ENCODE data around the gene CFC1B.
"Not testable (repeated sequence)": the region's sequence is repeated elsewhere in the genome, so short reads cannot be mapped to it uniquely, and the experiment has no call there.

CFC1B gene

GRCh38 chr2:130543785-130544528, 22.9 kb downstream of the CFC1B start:
- not testable (repeated sequence) for H3K79me2 ChIP-seq (ENCODE audit: low read length); H3K9me3 ChIP-seq (replicated peaks; ENCODE audit: insufficient read depth, low read length); H3K4me1 ChIP-seq (ENCODE audit: low read length); DNase-seq; H3K27ac ChIP-seq (ENCODE audit: low read length); H3K36me3 ChIP-seq (replicated peaks; ENCODE audit: insufficient read depth, low read length); H3K4me3 ChIP-seq (ENCODE audit: low read length); H3K9ac ChIP-seq (ENCODE audit: low read length); H3K9me2 ChIP-seq (replicated peaks; ENCODE audit: insufficient read depth, low read length); H3F3A ChIP-seq (ENCODE audit: insufficient read depth, low read length); H3K27me3 ChIP-seq (replicated peaks; ENCODE audit: insufficient read depth, low read length); H2AFZ ChIP-seq (ENCODE audit: low read length); H3K4me2 ChIP-seq (ENCODE audit: low read depth, low read length); H4K20me1 ChIP-seq (ENCODE audit: insufficient read depth, low read length)

GRCh38 chr2:130544978-130545377, 24.0 kb downstream of the CFC1B start:
- not testable (repeated sequence) for DNase-seq; H3K9me2 ChIP-seq (replicated peaks; ENCODE audit: insufficient read depth, low read length); H3K27ac ChIP-seq (ENCODE audit: low read length); H4K20me1 ChIP-seq (ENCODE audit: insufficient read depth, low read length); H3K9ac ChIP-seq (ENCODE audit: low read length); H3K4me3 ChIP-seq (ENCODE audit: low read length); H3K27me3 ChIP-seq (replicated peaks; ENCODE audit: insufficient read depth, low read length); H3K4me2 ChIP-seq (ENCODE audit: low read depth, low read length); H2AFZ ChIP-seq (ENCODE audit: low read length); H3K36me3 ChIP-seq (replicated peaks; ENCODE audit: insufficient read depth, low read length); H3K4me1 ChIP-seq (ENCODE audit: low read length); H3K79me2 ChIP-seq (ENCODE audit: low read length); H3F3A ChIP-seq (ENCODE audit: insufficient read depth, low read length); H3K9me3 ChIP-seq (replicated peaks; ENCODE audit: insufficient read depth, low read length)

GRCh38 chr2:130548418-130548817, 27.4 kb downstream of the CFC1B start:
- not testable (repeated sequence) for H3K4me1 ChIP-seq (ENCODE audit: low read length); H3K27me3 ChIP-seq (replicated peaks; ENCODE audit: insufficient read depth, low read length); H3K4me3 ChIP-seq (ENCODE audit: low read length); H3K36me3 ChIP-seq (replicated peaks; ENCODE audit: insufficient read depth, low read length); H3K9ac ChIP-seq (ENCODE audit: low read length); H3K79me2 ChIP-seq (ENCODE audit: low read length); H2AFZ ChIP-seq (ENCODE audit: low read length); H3F3A ChIP-seq (ENCODE audit: insufficient read depth, low read length); H4K20me1 ChIP-seq (ENCODE audit: insufficient read depth, low read length); H3K27ac ChIP-seq (ENCODE audit: low read length); H3K9me3 ChIP-seq (replicated peaks; ENCODE audit: insufficient read depth, low read length); H3K4me2 ChIP-seq (ENCODE audit: low read depth, low read length); DNase-seq; H3K9me2 ChIP-seq (replicated peaks; ENCODE audit: insufficient read depth, low read length)

- not testable (repeated sequence) for H3K27ac ChIP-seq (ENCODE audit: low read length); H3F3A ChIP-seq (ENCODE audit: insufficient read depth, low read length)
Observed at GRCh38 chr2:130549475-130549874, 28.5 kb downstream of the CFC1B start.

GRCh38 chr2:130554178-130554577, 33.2 kb downstream of the CFC1B start:
- not testable (repeated sequence) for H3F3A ChIP-seq (ENCODE audit: insufficient read depth, low read length); H3K9me2 ChIP-seq (replicated peaks; ENCODE audit: insufficient read depth, low read length); H3K9ac ChIP-seq (ENCODE audit: low read length); H4K20me1 ChIP-seq (ENCODE audit: insufficient read depth, low read length); H3K4me1 ChIP-seq (ENCODE audit: low read length); H3K4me2 ChIP-seq (ENCODE audit: low read depth, low read length); H3K79me2 ChIP-seq (ENCODE audit: low read length); H3K27ac ChIP-seq (ENCODE audit: low read length); H3K9me3 ChIP-seq (replicated peaks; ENCODE audit: insufficient read depth, low read length); H2AFZ ChIP-seq (ENCODE audit: low read length); H3K36me3 ChIP-seq (replicated peaks; ENCODE audit: insufficient read depth, low read length); H3K27me3 ChIP-seq (replicated peaks; ENCODE audit: insufficient read depth, low read length); DNase-seq; H3K4me3 ChIP-seq (ENCODE audit: low read length)

More at GRCh38 chr2:130549475-130549874, 28.5 kb downstream of the CFC1B start:
- not testable (repeated sequence) for DNase-seq; H3K79me2 ChIP-seq (ENCODE audit: low read length); H3K4me1 ChIP-seq (ENCODE audit: low read length); H3K4me2 ChIP-seq (ENCODE audit: low read depth, low read length); H3K9me3 ChIP-seq (replicated peaks; ENCODE audit: insufficient read depth, low read length); H4K20me1 ChIP-seq (ENCODE audit: insufficient read depth, low read length); H2AFZ ChIP-seq (ENCODE audit: low read length); H3K9ac ChIP-seq (ENCODE audit: low read length); H3K9me2 ChIP-seq (replicated peaks; ENCODE audit: insufficient read depth, low read length); H3K36me3 ChIP-seq (replicated peaks; ENCODE audit: insufficient read depth, low read length); H3K4me3 ChIP-seq (ENCODE audit: low read length); H3K27me3 ChIP-seq (replicated peaks; ENCODE audit: insufficient read depth, low read length)

- H2AFZ ChIP-seq (ENCODE audit: low read length); H3K79me2 ChIP-seq (ENCODE audit: low read length); H3K4me3 ChIP-seq (ENCODE audit: low read length); H3K27me3 ChIP-seq (replicated peaks; ENCODE audit: insufficient read depth, low read length); H3K9ac ChIP-seq (ENCODE audit: low read length); H3K4me1 ChIP-seq (ENCODE audit: low read length); DNase-seq; H3K27ac ChIP-seq (ENCODE audit: low read length); H3K4me2 ChIP-seq (ENCODE audit: low read depth, low read length); H3K9me2 ChIP-seq (replicated peaks; ENCODE audit: insufficient read depth, low read length); H3K9me3 ChIP-seq (replicated peaks; ENCODE audit: insufficient read depth, low read length); H3K36me3 ChIP-seq (replicated peaks; ENCODE audit: insufficient read depth, low read length); H3F3A ChIP-seq (ENCODE audit: insufficient read depth, low read length); H4K20me1 ChIP-seq (ENCODE audit: insufficient read depth, low read length): not testable (repeated sequence)
Observed at GRCh38 chr2:130556441-130556840, 35.4 kb downstream of the CFC1B start.

- not testable (repeated sequence) for H2AFZ ChIP-seq (ENCODE audit: low read length); H3K36me3 ChIP-seq (replicated peaks; ENCODE audit: insufficient read depth, low read length); H3K4me1 ChIP-seq (ENCODE audit: low read length)
Observed at GRCh38 chr2:130566165-130566564, 45.1 kb downstream of the CFC1B start.

GRCh38 chr2:130571929-130572328, 50.9 kb downstream of the CFC1B start:
- not testable (repeated sequence) for H3F3A ChIP-seq (ENCODE audit: insufficient read depth, low read length); H3K9me2 ChIP-seq (replicated peaks; ENCODE audit: insufficient read depth, low read length); H3K4me3 ChIP-seq (ENCODE audit: low read length); H3K27ac ChIP-seq (ENCODE audit: low read length); H3K79me2 ChIP-seq (ENCODE audit: low read length); H3K9me3 ChIP-seq (replicated peaks; ENCODE audit: insufficient read depth, low read length); H3K27me3 ChIP-seq (replicated peaks; ENCODE audit: insufficient read depth, low read length); DNase-seq; H3K4me2 ChIP-seq (ENCODE audit: low read depth, low read length); H2AFZ ChIP-seq (ENCODE audit: low read length); H3K36me3 ChIP-seq (replicated peaks; ENCODE audit: insufficient read depth, low read length); H4K20me1 ChIP-seq (ENCODE audit: insufficient read depth, low read length); H3K4me1 ChIP-seq (ENCODE audit: low read length); H3K9ac ChIP-seq (ENCODE audit: low read length)

More at GRCh38 chr2:130566165-130566564, 45.1 kb downstream of the CFC1B start:
- not testable (repeated sequence) for H3K79me2 ChIP-seq (ENCODE audit: low read length); H4K20me1 ChIP-seq (ENCODE audit: insufficient read depth, low read length); H3K4me3 ChIP-seq (ENCODE audit: low read length); H3K27ac ChIP-seq (ENCODE audit: low read length); H3K9me3 ChIP-seq (replicated peaks; ENCODE audit: insufficient read depth, low read length); H3F3A ChIP-seq (ENCODE audit: insufficient read depth, low read length); H3K4me2 ChIP-seq (ENCODE audit: low read depth, low read length); DNase-seq; H3K9me2 ChIP-seq (replicated peaks; ENCODE audit: insufficient read depth, low read length); H3K9ac ChIP-seq (ENCODE audit: low read length); H3K27me3 ChIP-seq (replicated peaks; ENCODE audit: insufficient read depth, low read length)
